Upper lobe of right lung (tissue), 1 donor: ENCODE data around the gene TYMS. TPM values are rescaled to one million over a fixed set of nuclear protein-coding genes. Genes with fewer than 3 reads are reported as not detected.

Source experiments
- ATAC-seq: fragments of 200-7000 bp; cut with Tn5 transposase; one replicate; pipeline ENCODE4 v1.9.1; 2020; ENCODE audit warnings: mild to moderate bottlenecking, moderate library complexity
- DNase-seq: peaks from one replicate; pipeline ENCODE4 v3.0.0-alpha.2; 2020
- H3K27ac ChIP-seq: fragments of 200-600 bp; one replicate; pipeline ENCODE4 v1.8.0; 2022
- H3K27me3 ChIP-seq: fragments of 200-600 bp; one replicate; pipeline ENCODE4 v1.8.0; 2022; ENCODE audit warnings: mild to moderate bottlenecking
- H3K36me3 ChIP-seq: fragments of 200-600 bp; one replicate; pipeline ENCODE4 v1.8.0; 2022
- H3K4me1 ChIP-seq: fragments of 200-600 bp; one replicate; pipeline ENCODE4 v1.8.0; 2022
- H3K4me3 ChIP-seq: fragments of 200-600 bp; one replicate; pipeline ENCODE4 v1.8.0; 2022; ENCODE audit warnings: mild to moderate bottlenecking
- H3K9me3 ChIP-seq: fragments of 200-600 bp; one replicate; pipeline ENCODE4 v1.8.0; 2022
- CTCF ChIP-seq: fragments of 200-600 bp; IDR thresholded peaks from one replicate; pipeline ENCODE4 v1.8.0; 2022; ENCODE audit warnings: antibody characterized with exemption
- intact Hi-C: fragments of 100-400 bp; cut with DNase I; formaldehyde crosslinking; loops from one replicate; pipeline ENCODE4 v1.11.0; 2022
- total RNA-seq: library from RNA; stranded (reverse); fragmentation: NEBNext Ultra II Directional; extraction: Animal tissue kit (Norgen Biotek cat#: 25700); gene quantifications from one replicate; pipeline ENCODE4 v1.2.1, GENCODE V29; 2021
- donor health status: DM: no; HTN: yes; CAD: no; lungs with severe emphysema.

The TYMS gene
- total RNA-seq, 1 donor from 2014 or later: 4.6 TPM

GRCh38 chr18:666628-667027, 9.2 kb downstream of the TYMS start:
- no peak for ATAC-seq
- H3K4me3 ChIP-seq: no peak overlapping the region
- no peak overlapping the region for H3K27ac ChIP-seq
- no peaks in the 10 kb centered on the region for H3K9me3 ChIP-seq
- intact Hi-C loops: no loop called here
- H3K4me1 ChIP-seq: no peaks in the 10 kb centered on the region
- DNase-seq: no peak
- no peak for TF ChIP-seq CTCF
- H3K36me3 ChIP-seq: peaks cover 22% of the 10 kb centered on the region
- H3K27me3 ChIP-seq: no peaks in the 10 kb centered on the region

- ATAC-seq: no peak
- no peak overlapping the region for H3K27ac ChIP-seq
Observed at GRCh38 chr18:668260-668659, 10.8 kb downstream of the TYMS start.

GRCh38 chr18:669077-669476, 11.6 kb downstream of the TYMS start:
- Histone ChIP-seq H3K36me3 (peaks cover 44% of the 10 kb centered on the region), H3K27me3 (no peaks in the 10 kb centered on the region), H3K4me3 (no peak overlapping the region), H3K4me1 (no peaks in the 10 kb centered on the region), H3K9me3 (no peaks in the 10 kb centered on the region), H3K27ac (no peak overlapping the region)
- ATAC-seq: no peak
- TF ChIP-seq CTCF: no peak
- DNase-seq: no peak
- intact Hi-C loops: no loop called here

More at GRCh38 chr18:668260-668659, 10.8 kb downstream of the TYMS start:
- Histone ChIP-seq H3K27me3 (no peaks in the 10 kb centered on the region), H3K9me3 (no peaks in the 10 kb centered on the region), H3K4me3 (no peak overlapping the region), H3K36me3 (peaks cover 37% of the 10 kb centered on the region), H3K4me1 (no peaks in the 10 kb centered on the region)
- no peak for TF ChIP-seq CTCF
- no peak for DNase-seq
- intact Hi-C loops: no loop called here

- no peak overlapping the region for H3K4me3 ChIP-seq
- H3K27ac ChIP-seq: no peak overlapping the region
- TF ChIP-seq CTCF: no peak
- H3K36me3 ChIP-seq: peaks cover 56% of the 10 kb centered on the region
- H3K27me3 ChIP-seq: no peaks in the 10 kb centered on the region
- ATAC-seq (peak; percentile 22), DNase-seq (no peak)
- intact Hi-C loops: no loop called here
- H3K4me1 ChIP-seq: no peaks in the 10 kb centered on the region
- no peaks in the 10 kb centered on the region for H3K9me3 ChIP-seq
Observed at GRCh38 chr18:670522-670921, 13.1 kb downstream of the TYMS start.

- ATAC-seq (no peak), DNase-seq (no peak)
- no peaks in the 10 kb centered on the region for H3K9me3 ChIP-seq
- H3K36me3 ChIP-seq: peaks cover 60% of the 10 kb centered on the region
- TF ChIP-seq CTCF: no peak
- no peak overlapping the region for H3K27ac ChIP-seq
- H3K4me3 ChIP-seq: no peak overlapping the region
- H3K27me3 ChIP-seq: no peaks in the 10 kb centered on the region
- intact Hi-C loops: no loop called here
- H3K4me1 ChIP-seq: no peaks in the 10 kb centered on the region
Observed at GRCh38 chr18:671405-671804, 14.0 kb downstream of the TYMS start.

- ATAC-seq: no peak
- Histone ChIP-seq H3K36me3 (peaks cover 75% of the 10 kb centered on the region), H3K4me1 (no peaks in the 10 kb centered on the region), H3K9me3 (no peaks in the 10 kb centered on the region), H3K4me3 (no peak overlapping the region), H3K27me3 (no peaks in the 10 kb centered on the region), H3K27ac (no peak overlapping the region)
- intact Hi-C loops: no loop called here
- no peak for TF ChIP-seq CTCF
- no peak for DNase-seq
Observed at GRCh38 chr18:673317-673716, 15.9 kb downstream of the TYMS start.
